ENCODE data around the gene RNF213. TPM values are rescaled to one million over a fixed set of nuclear protein-coding genes. Genes with fewer than 3 reads are reported as not detected.

The RNF213 gene
- total and polyA plus RNA-seq, 2 of the 8 experiments (the other 6 are each of a cell fraction or from before 2014, with no cell fraction given), result 33.8 to 62.8 TPM

DNA sequence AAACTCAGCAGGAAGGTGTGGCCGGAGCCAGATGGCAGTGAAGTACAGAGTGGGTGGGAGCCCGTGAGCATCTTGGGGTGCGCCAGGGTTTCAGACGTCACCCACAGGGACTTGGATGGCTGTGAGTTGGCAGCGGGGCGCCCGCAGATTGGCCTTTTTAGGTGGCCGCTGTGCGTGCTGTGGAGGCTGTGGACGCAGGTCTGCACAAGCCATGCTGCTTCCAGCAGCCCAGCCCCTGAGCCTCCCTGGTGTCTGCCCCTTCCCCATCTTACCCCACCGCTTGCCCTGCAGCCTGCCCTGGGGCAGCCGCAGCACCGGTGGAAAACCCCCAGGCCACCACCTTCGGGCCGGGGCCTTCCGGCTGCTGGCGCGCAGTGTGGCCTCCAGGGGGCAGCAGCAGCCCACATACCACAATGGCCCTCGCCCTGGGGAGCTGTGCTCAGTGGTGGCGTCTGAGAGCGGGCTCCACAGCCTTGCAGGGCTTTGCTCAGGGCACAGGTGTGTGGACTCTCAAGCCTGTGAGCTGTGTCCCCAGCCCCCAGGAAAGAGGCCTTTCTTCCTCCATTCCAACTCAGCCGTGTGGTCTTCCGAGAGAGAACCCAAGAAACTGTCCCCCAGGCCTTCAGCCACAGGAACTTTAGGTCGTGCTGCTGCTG is 166.1 kb downstream of the RNF213 start (continued):
- TF ChIP-seq, protein P1, sequence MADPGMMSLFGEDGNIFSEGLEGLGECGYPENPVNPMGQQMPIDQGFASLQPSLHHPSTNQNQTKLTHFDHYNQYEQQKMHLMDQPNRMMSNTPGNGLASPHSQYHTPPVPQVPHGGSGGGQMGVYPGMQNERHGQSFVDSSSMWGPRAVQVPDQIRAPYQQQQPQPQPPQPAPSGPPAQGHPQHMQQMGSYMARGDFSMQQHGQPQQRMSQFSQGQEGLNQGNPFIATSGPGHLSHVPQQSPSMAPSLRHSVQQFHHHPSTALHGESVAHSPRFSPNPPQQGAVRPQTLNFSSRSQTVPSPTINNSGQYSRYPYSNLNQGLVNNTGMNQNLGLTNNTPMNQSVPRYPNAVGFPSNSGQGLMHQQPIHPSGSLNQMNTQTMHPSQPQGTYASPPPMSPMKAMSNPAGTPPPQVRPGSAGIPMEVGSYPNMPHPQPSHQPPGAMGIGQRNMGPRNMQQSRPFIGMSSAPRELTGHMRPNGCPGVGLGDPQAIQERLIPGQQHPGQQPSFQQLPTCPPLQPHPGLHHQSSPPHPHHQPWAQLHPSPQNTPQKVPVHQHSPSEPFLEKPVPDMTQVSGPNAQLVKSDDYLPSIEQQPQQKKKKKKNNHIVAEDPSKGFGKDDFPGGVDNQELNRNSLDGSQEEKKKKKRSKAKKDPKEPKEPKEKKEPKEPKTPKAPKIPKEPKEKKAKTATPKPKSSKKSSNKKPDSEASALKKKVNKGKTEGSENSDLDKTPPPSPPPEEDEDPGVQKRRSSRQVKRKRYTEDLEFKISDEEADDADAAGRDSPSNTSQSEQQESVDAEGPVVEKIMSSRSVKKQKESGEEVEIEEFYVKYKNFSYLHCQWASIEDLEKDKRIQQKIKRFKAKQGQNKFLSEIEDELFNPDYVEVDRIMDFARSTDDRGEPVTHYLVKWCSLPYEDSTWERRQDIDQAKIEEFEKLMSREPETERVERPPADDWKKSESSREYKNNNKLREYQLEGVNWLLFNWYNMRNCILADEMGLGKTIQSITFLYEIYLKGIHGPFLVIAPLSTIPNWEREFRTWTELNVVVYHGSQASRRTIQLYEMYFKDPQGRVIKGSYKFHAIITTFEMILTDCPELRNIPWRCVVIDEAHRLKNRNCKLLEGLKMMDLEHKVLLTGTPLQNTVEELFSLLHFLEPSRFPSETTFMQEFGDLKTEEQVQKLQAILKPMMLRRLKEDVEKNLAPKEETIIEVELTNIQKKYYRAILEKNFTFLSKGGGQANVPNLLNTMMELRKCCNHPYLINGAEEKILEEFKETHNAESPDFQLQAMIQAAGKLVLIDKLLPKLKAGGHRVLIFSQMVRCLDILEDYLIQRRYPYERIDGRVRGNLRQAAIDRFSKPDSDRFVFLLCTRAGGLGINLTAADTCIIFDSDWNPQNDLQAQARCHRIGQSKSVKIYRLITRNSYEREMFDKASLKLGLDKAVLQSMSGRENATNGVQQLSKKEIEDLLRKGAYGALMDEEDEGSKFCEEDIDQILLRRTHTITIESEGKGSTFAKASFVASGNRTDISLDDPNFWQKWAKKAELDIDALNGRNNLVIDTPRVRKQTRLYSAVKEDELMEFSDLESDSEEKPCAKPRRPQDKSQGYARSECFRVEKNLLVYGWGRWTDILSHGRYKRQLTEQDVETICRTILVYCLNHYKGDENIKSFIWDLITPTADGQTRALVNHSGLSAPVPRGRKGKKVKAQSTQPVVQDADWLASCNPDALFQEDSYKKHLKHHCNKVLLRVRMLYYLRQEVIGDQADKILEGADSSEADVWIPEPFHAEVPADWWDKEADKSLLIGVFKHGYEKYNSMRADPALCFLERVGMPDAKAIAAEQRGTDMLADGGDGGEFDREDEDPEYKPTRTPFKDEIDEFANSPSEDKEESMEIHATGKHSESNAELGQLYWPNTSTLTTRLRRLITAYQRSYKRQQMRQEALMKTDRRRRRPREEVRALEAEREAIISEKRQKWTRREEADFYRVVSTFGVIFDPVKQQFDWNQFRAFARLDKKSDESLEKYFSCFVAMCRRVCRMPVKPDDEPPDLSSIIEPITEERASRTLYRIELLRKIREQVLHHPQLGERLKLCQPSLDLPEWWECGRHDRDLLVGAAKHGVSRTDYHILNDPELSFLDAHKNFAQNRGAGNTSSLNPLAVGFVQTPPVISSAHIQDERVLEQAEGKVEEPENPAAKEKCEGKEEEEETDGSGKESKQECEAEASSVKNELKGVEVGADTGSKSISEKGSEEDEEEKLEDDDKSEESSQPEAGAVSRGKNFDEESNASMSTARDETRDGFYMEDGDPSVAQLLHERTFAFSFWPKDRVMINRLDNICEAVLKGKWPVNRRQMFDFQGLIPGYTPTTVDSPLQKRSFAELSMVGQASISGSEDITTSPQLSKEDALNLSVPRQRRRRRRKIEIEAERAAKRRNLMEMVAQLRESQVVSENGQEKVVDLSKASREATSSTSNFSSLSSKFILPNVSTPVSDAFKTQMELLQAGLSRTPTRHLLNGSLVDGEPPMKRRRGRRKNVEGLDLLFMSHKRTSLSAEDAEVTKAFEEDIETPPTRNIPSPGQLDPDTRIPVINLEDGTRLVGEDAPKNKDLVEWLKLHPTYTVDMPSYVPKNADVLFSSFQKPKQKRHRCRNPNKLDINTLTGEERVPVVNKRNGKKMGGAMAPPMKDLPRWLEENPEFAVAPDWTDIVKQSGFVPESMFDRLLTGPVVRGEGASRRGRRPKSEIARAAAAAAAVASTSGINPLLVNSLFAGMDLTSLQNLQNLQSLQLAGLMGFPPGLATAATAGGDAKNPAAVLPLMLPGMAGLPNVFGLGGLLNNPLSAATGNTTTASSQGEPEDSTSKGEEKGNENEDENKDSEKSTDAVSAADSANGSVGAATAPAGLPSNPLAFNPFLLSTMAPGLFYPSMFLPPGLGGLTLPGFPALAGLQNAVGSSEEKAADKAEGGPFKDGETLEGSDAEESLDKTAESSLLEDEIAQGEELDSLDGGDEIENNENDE (IDR thresholded peaks at IDR 0.05; ENCODE audit: insufficient replicate concordance, low read length), result no peak
- 0 out of 2 replicates have a peak, but pooled peaks have one; percentile 35 for TF ChIP-seq JUND (IDR thresholded peaks at IDR 0.05; ENCODE audit: low read length)
- TF ChIP-seq TEAD4 (IDR thresholded peaks at IDR 0.05; ENCODE audit: low read depth, low read length), result peak; percentile 68
- 0 out of 4 replicates have a peak, but pooled peaks of 1 of the 2 experiments have one; percentile 34 for TF ChIP-seq SIN3A (conservative IDR thresholded peaks at IDR 0.05 in 1 of 2, IDR thresholded peaks at IDR 0.05 in 1 of 2; ENCODE audit: low read depth in 1 of 2, low read length in 2 of 2)

Measured in H1 (cell line).